HG03432 (cell line): ENCODE data around the gene IL1R2.
A peak's percentile ranks its signal among the peaks of the same experiment; 100 is the strongest.

Source experiments
- ATAC-seq: cut with Tn5 transposase; IDR thresholded peaks from one replicate; pipeline ENCODE4 v1.9.1; 2021; ENCODE audit warnings: mild to moderate bottlenecking, moderate library complexity; ENCODE audit not compliant: unreplicated experiment

The IL1R2 gene

GRCh38 chr2:102016399-102016955 is 24.7 kb downstream of the IL1R2 start:
- no peak for ATAC-seq

GRCh38 chr2:102018823-102019445 is 27.2 kb downstream of the IL1R2 start:
- ATAC-seq = no peak

- ATAC-seq = peak; percentile 54
These were observed 28.9 kb downstream of the IL1R2 start for GRCh38 chr2:102020596-102021170.

- ATAC-seq = no peak
These were observed 30.0 kb downstream of the IL1R2 start for GRCh38 chr2:102021779-102022178.

- no peak for ATAC-seq
These were observed 31.3 kb downstream of the IL1R2 start for GRCh38 chr2:102022884-102023539.

GRCh38 chr2:102024410-102024809 is 32.6 kb downstream of the IL1R2 start:
- no peak for ATAC-seq

GRCh38 chr2:102025016-102025501 is 33.3 kb downstream of the IL1R2 start:
- peak; percentile 72 for ATAC-seq

GRCh38 chr2:102025583-102026267 is 34.0 kb downstream of the IL1R2 start:
- peak; percentile 66 for ATAC-seq

GRCh38 chr2:102027036-102027980 is 35.5 kb downstream of the IL1R2 start:
- no peak for ATAC-seq

- ATAC-seq = no peak
These were observed 36.7 kb downstream of the IL1R2 start for GRCh38 chr2:102028470-102028869.

GRCh38 chr2:102029405-102029804 is 37.6 kb downstream of the IL1R2 start:
- ATAC-seq = no peak

GRCh38 chr2:102029952-102030351 is 38.2 kb downstream of the IL1R2 start:
- no peak for ATAC-seq

- ATAC-seq = no peak
These were observed 38.7 kb downstream of the IL1R2 start for GRCh38 chr2:102030502-102030854.

- ATAC-seq = no peak
These were observed 39.2 kb downstream of the IL1R2 start for GRCh38 chr2:102030855-102031527.

- no peak for ATAC-seq
These were observed 40.7 kb downstream of the IL1R2 start for GRCh38 chr2:102032368-102033030.

GRCh38 chr2:102033031-102033749 is 41.4 kb downstream of the IL1R2 start:
- ATAC-seq = peak; percentile 94

- peak; percentile 13 for ATAC-seq
These were observed 42.3 kb downstream of the IL1R2 start for GRCh38 chr2:102033750-102034682.
